ENCODE data around the gene LCOR.
A peak's percentile ranks its signal among the peaks of the same experiment; 100 is the strongest.
"Not testable (repeated sequence)": the region's sequence is repeated elsewhere in the genome, so short reads cannot be mapped to it uniquely, and the experiment has no call there.

Gene LCOR

DNA sequence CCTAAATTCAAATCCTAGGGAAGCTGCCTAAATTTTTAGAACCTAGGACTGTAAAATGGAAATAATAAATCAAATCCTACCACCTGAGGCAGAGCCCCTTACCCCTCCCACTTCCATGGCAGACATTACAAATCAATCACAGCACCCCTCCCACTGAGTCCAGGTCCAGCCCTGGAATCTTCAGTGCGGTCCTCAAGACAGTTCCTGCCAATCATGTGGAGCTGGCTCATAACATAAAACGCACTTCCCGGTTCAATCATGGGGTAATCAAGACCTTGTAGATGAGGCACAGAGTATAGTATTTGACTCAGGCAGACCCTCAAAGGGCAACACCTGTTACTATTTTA is 196.7 kb downstream of the LCOR start:
- Mint-ChIP-seq H3K9me3 (no peaks in the 10 kb centered on the region), H3K4me1 (ENCODE audit: low read depth) (peaks cover 2% of the 10 kb centered on the region), H3K4me3 (no peak overlapping the region), H3K27ac (no peak overlapping the region), H3K36me3 (ENCODE audit: low read depth) (no peaks in the 10 kb centered on the region), H3K27me3 (no peaks in the 10 kb centered on the region)
- intact Hi-C loops (cut with micrococcal nuclease): loop anchor here (5.0 to 10.0 kb wide), 5 partner anchors 117 to 634 kb away; no protein-coding TSS in a partner anchor

DNA sequence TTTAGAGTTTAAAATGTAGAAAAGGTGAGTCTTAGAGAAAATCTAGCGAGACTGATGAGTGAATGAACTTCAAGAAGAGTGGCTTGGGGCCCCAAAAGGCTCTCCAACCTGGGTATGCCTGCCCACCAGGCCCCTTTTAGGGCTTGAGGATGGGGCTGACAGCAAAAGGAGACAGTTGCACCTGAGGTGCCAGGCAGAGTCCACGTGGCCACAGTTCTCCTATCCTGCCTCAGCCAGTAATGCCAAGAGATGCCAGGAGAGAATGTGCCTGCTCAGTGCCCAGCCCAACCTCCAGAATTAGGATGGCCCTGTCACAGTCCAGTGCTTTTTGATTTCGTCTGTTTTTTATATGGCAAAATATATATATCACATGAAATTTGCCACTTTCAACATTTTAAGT is 197.2 kb downstream of the LCOR start:
- H3K4me1 Mint-ChIP-seq (ENCODE audit: low read depth): no peaks in the 10 kb centered on the region
- H3K9me3 Mint-ChIP-seq: no peaks in the 10 kb centered on the region
- no peak overlapping the region for H3K4me3 Mint-ChIP-seq
- H3K27me3 Mint-ChIP-seq: no peaks in the 10 kb centered on the region
- intact Hi-C loops (cut with micrococcal nuclease): loop anchor here (5.0 to 10.0 kb wide), 5 partner anchors 117 to 634 kb away; no protein-coding TSS in a partner anchor
- no peak overlapping the region for H3K27ac Mint-ChIP-seq
- H3K36me3 Mint-ChIP-seq (ENCODE audit: low read depth): no peaks in the 10 kb centered on the region

DNA sequence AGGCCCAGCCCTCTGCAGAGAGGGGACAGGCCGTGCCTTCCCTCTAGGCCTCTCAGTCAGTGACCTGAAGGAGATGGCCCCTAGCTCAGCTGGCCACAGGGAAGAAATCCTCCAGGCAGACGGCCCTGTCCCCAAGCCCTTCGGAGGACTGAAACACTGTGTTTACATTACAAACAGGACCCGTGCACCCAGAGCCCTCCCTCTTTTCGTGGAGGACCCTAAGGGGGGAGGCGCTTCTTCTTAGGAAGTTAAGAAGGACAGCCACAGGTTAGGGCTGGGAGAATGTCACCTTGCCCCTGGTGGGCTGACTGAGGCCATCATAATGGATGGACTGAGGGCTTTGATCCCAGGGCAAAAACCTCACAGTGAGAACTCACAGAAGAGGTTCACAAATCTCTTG is 198.8 kb downstream of the LCOR start:
- no peaks in the 10 kb centered on the region for H3K36me3 Mint-ChIP-seq (ENCODE audit: low read depth)
- no peak overlapping the region for H3K27ac Mint-ChIP-seq
- peaks cover 9% of the 10 kb centered on the region for H3K27me3 Mint-ChIP-seq
- no peaks in the 10 kb centered on the region for H3K9me3 Mint-ChIP-seq
- no peak overlapping the region for H3K4me3 Mint-ChIP-seq
- intact Hi-C loops (cut with micrococcal nuclease): no loop called here
- peaks cover 9% of the 10 kb centered on the region for H3K4me1 Mint-ChIP-seq (ENCODE audit: low read depth)

DNA sequence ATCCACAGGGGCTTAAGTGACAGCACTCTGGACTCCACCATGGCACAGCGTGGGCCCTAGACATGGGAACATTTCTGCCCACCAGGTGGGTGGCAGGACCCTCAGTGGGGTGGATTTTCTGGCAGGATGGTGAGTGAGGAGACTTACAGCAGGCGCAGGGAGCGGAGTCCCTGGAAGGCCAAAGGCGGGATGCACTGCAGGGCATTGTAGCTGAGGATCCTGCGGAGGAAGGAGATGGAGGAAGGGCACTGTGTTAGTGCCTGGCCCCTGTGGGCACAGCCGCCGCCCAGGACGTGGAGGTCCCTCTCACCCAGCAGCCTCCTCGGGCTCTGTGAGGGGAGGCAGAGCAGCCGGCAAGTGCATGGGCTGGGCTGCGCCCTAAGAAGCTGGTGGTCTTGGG is 199.4 kb downstream of the LCOR start:
- H3K36me3 Mint-ChIP-seq (ENCODE audit: low read depth): no peaks in the 10 kb centered on the region
- H3K4me1 Mint-ChIP-seq (ENCODE audit: low read depth): peaks cover 15% of the 10 kb centered on the region
- H3K27ac Mint-ChIP-seq: no peak overlapping the region
- no peaks in the 10 kb centered on the region for H3K9me3 Mint-ChIP-seq
- H3K27me3 Mint-ChIP-seq: peaks cover 12% of the 10 kb centered on the region
- intact Hi-C loops (cut with micrococcal nuclease): no loop called here
- no peak overlapping the region for H3K4me3 Mint-ChIP-seq

DNA sequence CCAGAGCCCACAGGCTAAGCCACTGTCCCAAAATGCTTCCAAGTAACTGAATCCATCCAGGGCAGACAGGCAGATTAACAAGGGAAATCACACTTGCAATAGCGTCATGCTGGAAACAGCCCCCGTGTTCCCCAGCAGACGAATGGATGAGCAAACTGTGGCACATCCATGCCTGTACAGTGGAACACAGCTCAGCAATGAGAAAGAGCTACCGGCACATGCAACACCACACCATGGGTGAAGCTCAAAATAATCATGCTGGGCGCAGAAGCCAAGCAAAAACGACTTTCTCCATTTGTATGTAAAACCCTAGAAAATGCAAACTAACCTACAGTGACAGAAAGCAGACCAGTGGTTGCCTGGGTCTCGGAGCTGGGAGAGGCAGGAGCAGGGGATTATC is 200.5 kb downstream of the LCOR start:
- H3K4me1 Mint-ChIP-seq (ENCODE audit: low read depth): peaks cover 27% of the 10 kb centered on the region
- H3K9me3 Mint-ChIP-seq: no peaks in the 10 kb centered on the region
- intact Hi-C loops (cut with micrococcal nuclease): no loop called here
- no peaks in the 10 kb centered on the region for H3K36me3 Mint-ChIP-seq (ENCODE audit: low read depth)
- H3K27me3 Mint-ChIP-seq: peaks cover 12% of the 10 kb centered on the region
- no peak overlapping the region for H3K4me3 Mint-ChIP-seq
- no peak overlapping the region for H3K27ac Mint-ChIP-seq

DNA sequence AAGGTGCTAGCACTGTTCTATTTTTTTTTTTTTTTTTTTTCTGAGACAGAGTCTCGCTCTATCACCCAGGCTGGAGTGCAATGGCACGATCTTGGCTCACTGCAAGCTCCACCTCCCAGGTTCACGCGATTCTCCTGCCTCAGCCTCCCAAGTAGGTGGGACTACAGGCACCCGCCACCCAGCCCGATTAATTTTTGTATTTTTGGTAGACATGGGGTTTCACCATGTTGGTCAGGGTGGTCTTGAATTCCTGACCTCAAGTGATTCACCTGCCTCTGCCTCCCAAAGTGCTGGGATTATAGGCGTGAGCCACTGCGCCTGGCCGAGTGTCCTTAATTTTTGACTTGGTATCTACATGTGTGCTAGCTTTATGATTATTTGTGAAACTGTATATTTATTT is 201.7 kb downstream of the LCOR start:
- H3K36me3 Mint-ChIP-seq (ENCODE audit: low read depth); H3K27ac Mint-ChIP-seq; H3K9me3 Mint-ChIP-seq; intact Hi-C loops (cut with micrococcal nuclease); H3K4me3 Mint-ChIP-seq: not testable (repeated sequence)
- H3K27me3 Mint-ChIP-seq: peaks cover 12% of the 10 kb centered on the region
- peaks cover 39% of the 10 kb centered on the region for H3K4me1 Mint-ChIP-seq (ENCODE audit: low read depth)

DNA sequence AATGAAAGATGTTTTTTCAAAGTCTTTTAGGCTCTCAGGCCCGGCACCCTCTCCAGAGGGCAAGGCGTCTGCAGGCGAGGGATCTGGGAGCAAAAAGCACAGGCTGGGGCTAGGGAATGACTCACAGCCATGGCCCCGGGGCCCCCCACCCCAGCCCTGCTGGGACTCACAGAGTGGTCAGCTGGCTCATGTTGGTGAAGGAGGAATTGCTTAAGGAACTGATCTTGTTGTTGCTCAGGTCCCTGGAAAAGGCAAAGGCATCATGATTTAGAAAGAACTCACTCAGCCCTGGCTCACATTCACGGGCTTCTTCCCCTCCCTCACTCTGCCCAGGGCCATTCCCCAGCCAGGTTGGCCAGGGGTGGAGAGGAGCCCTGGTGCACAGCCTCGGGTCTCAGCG is 202.2 kb downstream of the LCOR start:
- Mint-ChIP-seq H3K4me1 (ENCODE audit: low read depth) (peaks cover 39% of the 10 kb centered on the region), H3K4me3 (no peak overlapping the region), H3K27me3 (peaks cover 12% of the 10 kb centered on the region), H3K27ac (no peak overlapping the region), H3K9me3 (no peaks in the 10 kb centered on the region), H3K36me3 (ENCODE audit: low read depth) (no peaks in the 10 kb centered on the region)
- intact Hi-C loops (cut with micrococcal nuclease): no loop called here

DNA sequence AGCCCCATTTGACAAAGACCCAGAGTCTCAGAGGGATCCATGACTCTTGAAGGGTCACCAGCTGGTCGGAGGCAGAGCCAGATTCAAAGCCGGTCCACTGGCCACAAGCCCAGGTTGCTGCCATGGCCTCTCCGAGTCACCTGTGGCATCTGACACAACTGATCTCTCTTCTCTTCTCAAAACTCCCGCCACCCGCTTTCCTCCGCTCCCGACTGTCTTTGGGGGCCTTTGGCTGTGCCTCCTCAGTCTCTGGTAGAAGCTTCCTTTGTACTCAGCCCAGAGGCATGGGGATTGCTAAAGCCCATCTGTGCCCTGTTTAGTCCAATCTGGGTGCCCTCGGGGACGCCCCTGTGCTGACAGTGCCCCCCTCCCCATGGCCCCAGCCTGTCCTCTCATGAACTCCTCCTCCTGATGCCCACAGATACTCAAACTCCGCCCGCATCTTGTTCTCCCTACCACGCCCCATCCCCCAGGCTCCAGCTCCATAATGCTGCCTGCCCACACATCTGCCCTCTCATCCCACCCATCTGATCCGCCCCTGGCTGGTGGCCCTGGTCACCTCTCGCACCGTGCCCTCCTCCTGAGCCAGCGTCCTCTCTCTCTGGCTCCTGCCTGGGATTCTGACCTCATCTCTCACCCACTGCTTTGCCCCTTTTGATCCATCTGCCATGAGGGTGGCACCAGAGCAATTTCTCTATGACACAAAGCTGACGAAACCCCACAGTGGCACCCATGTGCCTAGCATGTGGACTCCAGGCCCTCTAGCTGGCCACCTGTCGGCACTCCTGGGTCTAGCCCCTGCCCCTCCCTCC is 203.1 kb downstream of the LCOR start:
- H3K27ac Mint-ChIP-seq: peak overlapping the region; percentile 11
- no peaks in the 10 kb centered on the region for H3K9me3 Mint-ChIP-seq
- peaks cover 12% of the 10 kb centered on the region for H3K27me3 Mint-ChIP-seq
- H3K4me1 Mint-ChIP-seq (ENCODE audit: low read depth): peaks cover 39% of the 10 kb centered on the region
- H3K36me3 Mint-ChIP-seq (ENCODE audit: low read depth): no peaks in the 10 kb centered on the region
- intact Hi-C loops (cut with micrococcal nuclease): no loop called here
- no peak overlapping the region for H3K4me3 Mint-ChIP-seq

DNA sequence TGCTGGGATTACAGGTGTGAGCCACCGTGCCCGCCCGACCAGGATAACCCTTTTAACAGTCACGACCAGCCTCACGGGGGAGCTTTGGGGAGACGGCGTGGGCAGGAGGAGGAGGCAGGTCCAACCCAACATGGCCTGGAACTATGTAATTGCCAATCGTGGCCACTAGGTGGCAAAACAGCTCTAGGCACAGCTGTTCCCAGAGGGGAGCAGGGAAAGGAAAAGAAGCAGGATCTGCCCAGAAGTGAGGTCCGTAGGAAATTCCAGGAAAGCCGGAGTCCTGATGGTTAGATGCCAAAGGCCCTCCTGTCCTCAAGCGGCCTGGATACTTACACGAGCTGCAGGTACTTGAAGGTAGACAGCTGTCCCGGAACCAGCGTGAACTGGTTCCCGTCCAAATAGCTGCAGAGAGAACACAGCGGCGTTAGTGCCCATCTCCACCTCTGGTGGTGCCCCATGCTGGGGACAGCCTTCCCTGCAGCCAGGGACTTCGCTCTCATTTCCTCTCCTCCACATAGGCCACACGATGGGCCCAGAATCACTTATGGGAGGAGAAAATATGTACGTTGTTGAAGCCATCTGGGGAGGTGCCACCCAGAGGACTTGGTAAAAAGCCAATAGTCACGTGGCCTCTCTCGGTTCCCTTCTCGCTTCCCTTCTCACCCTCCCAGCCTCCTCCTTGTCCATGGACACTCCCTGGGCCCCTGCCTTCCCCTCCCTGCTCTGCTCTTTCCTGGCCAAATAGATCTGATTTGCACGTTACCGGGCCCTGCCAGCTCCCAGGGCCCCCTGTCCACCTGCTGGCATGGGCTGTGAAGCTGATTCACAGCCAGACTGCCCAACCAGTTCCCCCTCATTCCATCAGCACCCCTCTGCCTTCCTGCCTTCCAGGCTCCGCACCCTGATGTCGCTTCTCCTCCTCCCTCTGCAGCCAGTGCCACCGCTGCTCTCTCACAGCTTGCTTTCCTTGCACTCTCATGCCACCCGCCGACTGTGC is 205.6 kb downstream of the LCOR start:
- Mint-ChIP-seq H3K4me3 (peak overlapping the region; percentile 44), H3K36me3 (ENCODE audit: low read depth) (no peaks in the 10 kb centered on the region), H3K4me1 (ENCODE audit: low read depth) (peaks cover 39% of the 10 kb centered on the region), H3K9me3 (no peaks in the 10 kb centered on the region), H3K27ac (peak overlapping the region; percentile 62), H3K27me3 (peaks cover 14% of the 10 kb centered on the region)
- intact Hi-C loops (cut with micrococcal nuclease): no loop called here

DNA sequence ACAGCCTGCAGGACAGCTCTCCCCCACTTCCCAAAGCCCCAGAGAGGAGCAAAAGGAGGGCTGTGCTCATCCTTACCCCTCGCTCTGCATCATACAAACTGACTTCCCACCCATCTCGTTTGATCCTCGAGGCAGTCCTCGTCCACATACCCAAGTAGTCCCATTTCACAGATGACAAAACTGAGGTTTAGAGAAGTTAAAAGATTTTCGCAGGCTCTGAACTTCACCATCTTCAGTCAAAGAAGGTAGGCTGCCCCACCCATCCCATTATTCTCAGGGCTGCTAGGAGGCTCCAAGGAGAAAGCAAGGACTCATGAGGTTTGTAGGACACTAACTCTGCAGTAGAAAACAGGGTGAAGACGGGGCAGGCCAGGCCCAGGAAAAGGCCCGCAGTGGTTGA is 206.6 kb downstream of the LCOR start:
- Mint-ChIP-seq H3K27me3 (peaks cover 14% of the 10 kb centered on the region), H3K4me3 (no peak overlapping the region), H3K4me1 (ENCODE audit: low read depth) (peaks cover 39% of the 10 kb centered on the region), H3K27ac (peak overlapping the region; percentile 62), H3K9me3 (no peaks in the 10 kb centered on the region), H3K36me3 (ENCODE audit: low read depth) (no peaks in the 10 kb centered on the region)
- intact Hi-C loops (cut with micrococcal nuclease): no loop called here

DNA sequence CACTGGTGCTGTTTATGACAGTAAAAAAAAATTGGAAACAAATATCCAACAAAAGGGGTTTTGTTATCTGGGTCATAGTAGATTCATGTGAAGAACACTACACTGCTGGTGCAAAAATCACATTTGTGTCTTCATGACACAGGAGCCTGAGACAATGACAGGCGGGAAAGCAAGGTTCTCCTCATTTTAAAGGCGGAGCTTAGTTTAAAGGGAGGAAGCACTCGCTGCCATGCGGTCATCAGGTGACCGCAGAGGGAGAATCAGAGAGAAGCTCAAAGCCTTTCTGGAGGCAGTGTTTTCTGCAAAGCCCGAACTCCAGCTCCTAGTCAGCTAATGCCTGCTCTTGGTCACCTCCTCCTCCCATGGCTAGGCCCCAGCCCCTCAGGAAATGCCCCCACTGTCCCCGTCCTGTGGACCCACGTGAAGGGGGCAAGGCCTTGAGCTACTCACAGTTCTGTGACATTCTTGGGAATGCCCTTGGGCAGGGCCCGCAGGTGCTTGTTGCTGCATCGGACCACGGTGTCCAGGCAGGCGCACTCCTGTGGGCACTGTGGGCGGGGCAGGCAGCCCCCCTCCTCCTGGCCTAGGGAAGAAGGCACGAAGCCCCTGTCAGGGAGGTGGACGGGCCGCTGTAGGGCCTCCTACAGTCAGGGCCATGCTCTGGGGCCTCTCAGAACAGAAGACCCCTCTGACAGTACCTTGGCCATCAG is 207.6 kb downstream of the LCOR start:
- Mint-ChIP-seq H3K4me1 (ENCODE audit: low read depth) (peaks cover 39% of the 10 kb centered on the region), H3K27ac (no peak overlapping the region), H3K9me3 (no peaks in the 10 kb centered on the region), H3K27me3 (peaks cover 14% of the 10 kb centered on the region), H3K4me3 (no peak overlapping the region), H3K36me3 (ENCODE audit: low read depth) (no peaks in the 10 kb centered on the region)
- intact Hi-C loops (cut with micrococcal nuclease): no loop called here

DNA sequence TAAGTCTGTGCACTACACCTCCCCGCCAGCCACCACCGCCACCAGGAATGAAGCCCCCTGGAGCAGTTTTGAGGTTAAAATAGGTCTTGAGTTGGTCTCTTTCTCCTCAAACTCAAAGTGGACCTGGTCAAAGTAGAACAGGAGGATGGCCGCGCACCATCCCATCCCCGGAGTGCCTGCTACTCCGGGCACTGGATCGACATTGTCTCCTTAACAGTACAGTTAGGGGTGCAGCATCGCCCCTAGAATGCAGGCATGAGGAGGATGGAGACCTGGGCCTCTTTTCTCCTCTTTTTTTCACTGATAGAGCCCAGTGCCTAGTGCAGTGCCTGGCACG is 208.1 kb downstream of the LCOR start:
- H3K9me3 Mint-ChIP-seq: no peaks in the 10 kb centered on the region
- H3K27ac Mint-ChIP-seq: no peak overlapping the region
- no peaks in the 10 kb centered on the region for H3K36me3 Mint-ChIP-seq (ENCODE audit: low read depth)
- H3K4me3 Mint-ChIP-seq: no peak overlapping the region
- intact Hi-C loops (cut with micrococcal nuclease): no loop called here
- peaks cover 35% of the 10 kb centered on the region for H3K4me1 Mint-ChIP-seq (ENCODE audit: low read depth)
- peaks cover 11% of the 10 kb centered on the region for H3K27me3 Mint-ChIP-seq

DNA sequence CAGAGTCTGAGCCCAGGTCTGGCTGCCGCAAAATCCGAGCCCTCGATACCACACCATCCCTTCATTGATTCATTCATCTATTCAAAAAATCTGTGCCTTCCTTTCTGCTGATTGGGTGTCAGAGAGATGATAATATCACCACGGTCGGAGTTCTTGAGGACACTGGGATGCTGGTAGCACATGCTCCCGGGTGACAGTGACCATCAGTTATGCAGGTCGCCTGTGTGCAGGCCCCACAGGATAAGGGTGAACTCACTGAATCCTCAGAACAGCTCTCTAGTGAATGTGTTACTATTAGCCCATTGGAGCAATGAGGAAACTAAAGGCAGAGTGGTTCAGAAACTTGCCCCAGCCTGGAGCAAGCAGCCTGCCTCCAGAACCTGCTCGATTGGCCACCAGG is 208.6 kb downstream of the LCOR start:
- Mint-ChIP-seq H3K36me3 (ENCODE audit: low read depth) (no peaks in the 10 kb centered on the region), H3K4me1 (ENCODE audit: low read depth) (peaks cover 31% of the 10 kb centered on the region), H3K4me3 (no peak overlapping the region), H3K27me3 (peaks cover 7% of the 10 kb centered on the region), H3K27ac (no peak overlapping the region), H3K9me3 (no peaks in the 10 kb centered on the region)
- intact Hi-C loops (cut with micrococcal nuclease): no loop called here

DNA sequence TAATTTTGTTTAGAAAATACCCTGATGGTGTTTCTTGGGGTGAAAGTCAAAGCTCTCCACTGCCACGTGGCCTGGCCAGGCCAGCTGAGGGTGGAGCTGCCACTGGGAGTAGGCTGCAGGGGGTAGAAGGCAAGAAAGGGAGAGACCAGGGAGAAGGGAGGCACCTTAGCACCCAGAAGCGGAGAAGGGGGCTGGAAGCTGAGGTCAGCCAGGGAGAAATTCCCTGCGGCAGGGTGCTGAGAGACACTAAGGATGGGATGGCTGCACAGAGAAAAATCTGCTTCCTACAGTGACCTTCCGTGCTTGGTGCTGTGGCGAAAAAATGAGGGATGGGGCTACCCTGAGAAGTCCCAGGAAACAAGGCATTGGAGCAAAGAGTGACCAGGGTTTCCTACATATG is 210.0 kb downstream of the LCOR start:
- Mint-ChIP-seq H3K27ac (no peak overlapping the region), H3K4me3 (no peak overlapping the region), H3K9me3 (no peaks in the 10 kb centered on the region), H3K27me3 (peaks cover 2% of the 10 kb centered on the region), H3K4me1 (ENCODE audit: low read depth) (peaks cover 17% of the 10 kb centered on the region), H3K36me3 (ENCODE audit: low read depth) (no peaks in the 10 kb centered on the region)
- intact Hi-C loops (cut with micrococcal nuclease): no loop called here

Measured in dendritic cell treated with granulocyte-macrophage colony-stimulating factor and Interleukin-4, amounts not matched to agents 40 ng/mL and 50 ng/mL, for 4 days (primary cell).